Tibial nerve (tissue), 4 donors: ENCODE results near the gene CTNNA2. TPM values are rescaled to one million over a fixed set of nuclear protein-coding genes. Genes with fewer than 3 reads are reported as not detected.

Experiments
- DNase-seq, 2 donors: peaks; one replicate each; pipeline ENCODE4 v3.0.0-alpha.2; 2019; ENCODE audit warnings: low spot score in 2 of 2
- H3K27ac ChIP-seq, 4 donors: fragments of 200-600 bp; sonication (generic) in 3 of 4; one replicate each; pipeline ENCODE4 v1.5.1; 2017 to 2019; ENCODE audit warnings: mild to moderate bottlenecking in 1 of 4
- H3K27me3 ChIP-seq, 2 donors: fragments of 200-600 bp; sonication (generic) in 1 of 2; one replicate each; pipeline versions ENCODE4 v1.5.1 to v1.6.0; 2017 to 2019
- H3K36me3 ChIP-seq, 3 donors: fragments of 200-600 bp; sonication (generic); one replicate each; pipeline ENCODE4 v1.5.1; 2018 to 2019
- H3K4me1 ChIP-seq, 4 donors: fragments of 200-600 bp; sonication (generic) in 3 of 4; one replicate each; pipeline ENCODE4 v1.5.1; 2017 to 2019
- H3K4me3 ChIP-seq, 4 donors: fragments of 200-600 bp; sonication (generic) in 3 of 4; one replicate each; pipeline ENCODE4 v1.5.1; 2017 to 2019; ENCODE audit warnings: mild to moderate bottlenecking in 1 of 4, moderate library complexity in 1 of 4
- H3K9me3 ChIP-seq, 4 donors: fragments of 200-600 bp; sonication (generic) in 3 of 4; one replicate each; pipeline ENCODE4 v1.5.1; 2017 to 2019
- CTCF ChIP-seq, 5 experiments: fragments of 200-600 bp in 3 of 5; fragments of 450-650 bp in 2 of 5; sonication (generic) in 3 of 5; IDR thresholded peaks; one replicate each; pipeline ENCODE4 v1.5.1; 2016 to 2019; ENCODE audit warnings: antibody characterized with exemption in 5 of 5, mild to moderate bottlenecking in 3 of 5, moderate library complexity in 2 of 5
- EP300 ChIP-seq, 2 donors: sonication (generic); formaldehyde crosslinking; IDR thresholded peaks; one replicate each; pipeline ENCODE4 v1.6.1; 2017; ENCODE audit warnings: antibody characterized with exemption in 2 of 2, mild to moderate bottlenecking in 1 of 2
- POLR2A ChIP-seq, 2 donors: fragments of 450-650 bp; IDR thresholded peaks; one replicate each; pipeline ENCODE4 v1.6.1; 2017; ENCODE audit warnings: antibody characterized with exemption in 2 of 2, mild to moderate bottlenecking in 2 of 2, moderate library complexity in 2 of 2
- whole genome bisulfite sequencing, 2 donors: methylation state at CpG; one replicate each; pipeline ENCODE4 v1.1.5; 2018; 5-methylcytosine and 5-hydroxymethylcytosine counted together
- total RNA-seq, 4 donors: library from RNA; depleted of rRNA; stranded (reverse); fragments of >200 nt; gene quantifications; one replicate each; pipeline ENCODE4 v1.1.0, GENCODE V29; 2016

Gene CTNNA2
- total RNA-seq, 4 donors from 2014 or later = 0.39 to 3.3 (median 0.75) TPM

- H3K9me3 ChIP-seq = no peaks in the 10 kb centered on the region
- H3K4me1 ChIP-seq = no peaks in the 10 kb centered on the region
- H3K4me3 ChIP-seq = no peak overlapping the region
- no peaks in the 10 kb centered on the region for H3K36me3 ChIP-seq
- 10 to 16% methylated on average over 1 of the region's 1 CpG for WGBS, 2 donors
- no peak for DNase-seq
- TF ChIP-seq CTCF (IDR thresholded peaks at IDR 0.05) (no peak), POLR2A (IDR thresholded peaks at IDR 0.05) (no peak), EP300 (IDR thresholded peaks at IDR 0.05) (no peak)
- H3K27me3 ChIP-seq = no peaks in the 10 kb centered on the region
- no peak overlapping the region for H3K27ac ChIP-seq
Observed at GRCh38 chr2:79530443-79530842, 17.6 kb downstream of the CTNNA2 start.

GRCh38 chr2:79547568-79547967, 34.7 kb downstream of the CTNNA2 start:
- Histone ChIP-seq H3K36me3 (no peaks in the 10 kb centered on the region), H3K27me3 (no peaks in the 10 kb centered on the region), H3K4me1 (no peaks in the 10 kb centered on the region), H3K27ac (no peak overlapping the region), H3K4me3 (no peak overlapping the region), H3K9me3 (peaks cover 3 to 69% (median 4%) of the 10 kb centered on the region in 4 donors)
- TF ChIP-seq POLR2A (IDR thresholded peaks at IDR 0.05) (no peak), CTCF (IDR thresholded peaks at IDR 0.05) (no peak), EP300 (IDR thresholded peaks at IDR 0.05) (no peak)
- no peak for DNase-seq
- WGBS, 2 donors = 69 to 73% methylated on average over 2 of the region's 2 CpGs

- H3K9me3 ChIP-seq = peaks cover 0 to 54% (median 4%) of the 10 kb centered on the region in 4 donors
- TF ChIP-seq CTCF (IDR thresholded peaks at IDR 0.05) (no peak), EP300 (IDR thresholded peaks at IDR 0.05) (no peak), POLR2A (IDR thresholded peaks at IDR 0.05) (no peak)
- no peaks in the 10 kb centered on the region for H3K27me3 ChIP-seq
- H3K36me3 ChIP-seq = no peaks in the 10 kb centered on the region
- DNase-seq = no peak
- WGBS, 2 donors = 86 to 91% methylated on average over 1 of the region's 1 CpG
- no peaks in the 10 kb centered on the region for H3K4me1 ChIP-seq
- no peak overlapping the region for H3K4me3 ChIP-seq
- no peak overlapping the region for H3K27ac ChIP-seq
Observed at GRCh38 chr2:79552653-79553052, 39.8 kb downstream of the CTNNA2 start.

GRCh38 chr2:79554899-79555298, 42.0 kb downstream of the CTNNA2 start:
- Histone ChIP-seq H3K27ac (no peak overlapping the region), H3K4me1 (no peaks in the 10 kb centered on the region), H3K9me3 (peaks cover 0 to 34% (median 0%) of the 10 kb centered on the region in 4 donors), H3K27me3 (no peaks in the 10 kb centered on the region), H3K36me3 (no peaks in the 10 kb centered on the region), H3K4me3 (no peak overlapping the region)
- TF ChIP-seq POLR2A (IDR thresholded peaks at IDR 0.05) (no peak), CTCF (IDR thresholded peaks at IDR 0.05) (no peak), EP300 (IDR thresholded peaks at IDR 0.05) (no peak)
- DNase-seq = no peak

- H3K27ac ChIP-seq = no peak overlapping the region
- TF ChIP-seq EP300 (IDR thresholded peaks at IDR 0.05) (no peak), CTCF (IDR thresholded peaks at IDR 0.05) (no peak), POLR2A (IDR thresholded peaks at IDR 0.05) (no peak)
- H3K4me3 ChIP-seq = no peak overlapping the region
- H3K36me3 ChIP-seq = no peaks in the 10 kb centered on the region
- no peaks in the 10 kb centered on the region for H3K27me3 ChIP-seq
- DNase-seq = no peak
- peaks cover 0 to 3% (median 0%) of the 10 kb centered on the region in 4 donors for H3K9me3 ChIP-seq
- no peaks in the 10 kb centered on the region for H3K4me1 ChIP-seq
- WGBS, 2 donors = 85 to 88% methylated on average over 6 of the region's 6 CpGs
Observed at GRCh38 chr2:79564065-79564464, 51.2 kb downstream of the CTNNA2 start.
